ENCODE measurements around the gene CTNNA3.

The CTNNA3 gene

DNA sequence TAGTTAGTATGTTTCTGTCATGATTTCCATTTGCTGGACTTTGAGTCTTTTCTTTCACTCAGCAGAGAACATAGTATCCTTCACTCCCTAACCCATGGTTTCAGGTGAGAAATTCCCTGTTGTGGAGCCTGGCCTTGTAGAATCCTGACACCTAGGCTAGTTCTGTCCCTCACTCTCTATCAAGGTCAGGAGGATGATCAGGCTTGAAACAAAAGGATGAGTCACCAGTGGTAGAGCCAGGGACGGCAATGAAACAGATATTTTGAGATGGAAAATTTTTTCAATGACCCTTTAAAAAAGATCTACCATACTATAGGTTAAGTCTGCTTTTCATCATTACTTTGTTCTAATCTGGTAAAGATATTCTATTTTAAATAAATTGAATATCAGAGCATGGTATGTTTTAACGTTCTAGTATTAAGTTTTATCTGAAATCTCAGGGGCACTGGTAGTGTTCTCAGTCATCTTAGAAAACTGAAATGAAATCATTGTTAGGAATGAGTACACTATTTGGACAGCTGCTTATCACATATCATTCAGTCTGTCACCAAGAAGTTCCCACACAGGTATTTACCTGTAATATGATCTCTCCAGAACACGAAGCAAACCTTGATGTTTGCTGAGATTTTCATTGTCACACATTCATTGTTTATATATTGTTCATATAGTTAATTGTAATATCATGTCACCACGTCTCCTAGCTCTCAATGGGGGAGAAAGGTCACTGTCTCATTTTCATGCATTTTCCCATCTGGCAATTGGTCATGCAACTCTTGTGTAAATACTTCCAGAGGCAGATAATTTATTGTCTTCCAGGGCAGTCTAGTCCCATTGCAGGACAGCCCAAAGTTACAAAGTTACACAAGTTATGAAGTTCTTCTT is 1070.0 kb downstream of the CTNNA3 start:
- DNase-seq, result peak; percentile 95

DNA sequence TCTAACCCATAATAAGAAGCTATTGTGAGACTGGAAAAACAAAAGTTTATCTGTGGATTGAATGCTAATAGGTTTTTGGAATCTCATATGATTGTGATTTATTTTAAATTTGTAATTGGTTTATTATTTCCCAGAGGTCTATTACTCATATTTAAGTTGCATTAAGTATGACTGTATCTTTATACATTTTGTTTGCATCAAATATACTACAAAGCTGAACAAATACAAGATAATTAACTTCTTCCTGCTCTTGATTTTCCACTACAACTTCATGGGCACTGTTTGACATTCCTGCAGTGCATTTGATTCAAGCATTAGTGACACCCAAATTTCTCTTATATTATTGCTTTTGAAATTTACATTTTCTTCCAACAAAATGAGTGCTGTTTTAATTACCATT is 1073.9 kb downstream of the CTNNA3 start:
- no peak for DNase-seq

DNA sequence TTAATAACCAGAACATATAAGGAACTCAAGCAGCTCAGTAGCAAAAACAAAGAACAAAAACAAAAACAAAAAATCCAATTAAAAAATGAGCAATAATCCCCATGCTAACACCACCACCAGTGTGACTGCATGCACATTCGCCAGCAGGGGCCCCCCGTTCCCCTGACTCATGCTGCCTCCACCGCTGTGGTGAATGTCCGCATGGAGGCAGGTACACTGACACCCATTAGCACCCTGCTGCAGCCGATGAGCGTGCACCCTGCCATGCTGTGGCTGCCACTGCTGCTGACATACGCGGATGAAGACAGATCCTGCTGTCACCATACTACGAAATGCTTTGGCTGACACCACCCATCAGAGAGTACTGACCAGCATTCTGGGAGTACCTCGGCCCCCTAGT is 1091.8 kb downstream of the CTNNA3 start:
- no peak for DNase-seq

DNA sequence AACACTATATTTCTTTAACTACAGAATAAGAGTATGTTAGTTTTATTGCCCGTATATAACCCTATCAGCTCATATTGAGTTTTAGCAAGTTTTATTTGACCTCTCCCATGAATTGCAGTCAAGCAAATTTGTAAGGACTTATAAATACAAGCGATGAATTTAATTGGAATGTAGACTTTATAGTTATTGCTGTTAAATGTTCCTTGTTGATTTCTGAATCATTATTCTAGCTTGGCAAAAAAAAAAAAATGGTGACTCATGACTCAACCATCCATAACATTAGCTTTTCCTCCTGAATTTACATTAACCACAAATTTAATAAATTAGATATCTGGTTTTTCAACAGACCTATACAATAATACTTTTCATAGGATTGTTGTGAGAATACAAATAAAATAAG is 1104.1 kb downstream of the CTNNA3 start:
- DNase-seq, result peak; percentile 5

DNA sequence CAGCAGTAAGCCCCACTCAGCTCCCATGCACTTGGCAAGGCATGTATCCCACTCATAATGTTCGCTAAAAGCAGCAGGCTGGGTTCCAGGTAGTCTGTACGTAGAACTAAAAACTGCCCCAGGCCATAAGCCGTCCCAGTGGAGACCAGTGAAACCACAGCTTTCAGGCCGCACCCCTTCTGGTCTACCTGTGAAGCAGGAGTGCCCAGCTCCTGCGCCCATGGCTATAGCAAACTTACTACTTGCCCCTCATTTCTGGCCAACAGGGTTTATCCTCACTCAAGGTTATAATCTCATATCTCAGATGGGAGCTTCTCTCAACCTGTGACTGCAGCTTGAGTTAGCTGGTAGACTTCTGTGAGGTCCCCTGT is 1108.3 kb downstream of the CTNNA3 start:
- DNase-seq, result no peak

DNA sequence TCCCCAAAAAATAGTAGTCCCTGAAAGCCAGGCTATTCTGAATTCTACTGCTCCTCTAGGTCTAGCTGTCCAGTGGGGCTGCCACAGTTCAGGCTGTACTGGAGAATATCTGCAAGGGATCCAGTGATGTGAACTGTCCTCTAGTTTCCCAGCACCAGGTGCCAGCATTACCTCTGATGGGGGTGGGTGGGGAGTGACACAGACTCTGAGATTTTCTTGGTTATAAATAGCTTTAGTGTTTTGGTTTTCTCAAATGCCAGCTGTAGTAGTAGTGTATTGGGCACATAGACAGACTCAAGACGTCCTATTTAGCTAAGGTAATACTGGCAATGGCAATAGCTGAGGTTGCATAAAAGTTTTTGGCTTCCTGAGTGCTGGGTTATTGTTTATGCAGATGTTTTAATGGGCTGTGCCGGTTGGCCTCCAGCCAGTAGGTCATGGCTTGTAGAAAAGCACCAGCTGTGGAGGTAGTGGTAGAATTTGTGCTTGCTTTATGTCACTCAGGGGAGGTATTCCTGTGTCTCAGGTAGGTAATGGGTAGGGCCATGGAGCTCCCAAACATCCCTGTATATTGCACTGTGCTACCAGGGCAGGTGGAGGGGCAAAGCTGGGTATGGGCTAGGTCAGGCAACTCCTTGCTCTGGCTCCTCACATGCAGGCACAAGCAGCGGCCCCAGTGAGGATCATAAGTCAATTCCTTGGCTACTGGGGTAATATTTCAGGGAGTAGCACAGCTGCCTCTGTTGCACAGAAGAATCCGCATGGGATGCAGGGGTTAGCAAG is 1108.9 kb downstream of the CTNNA3 start:
- no peak for DNase-seq

DNA sequence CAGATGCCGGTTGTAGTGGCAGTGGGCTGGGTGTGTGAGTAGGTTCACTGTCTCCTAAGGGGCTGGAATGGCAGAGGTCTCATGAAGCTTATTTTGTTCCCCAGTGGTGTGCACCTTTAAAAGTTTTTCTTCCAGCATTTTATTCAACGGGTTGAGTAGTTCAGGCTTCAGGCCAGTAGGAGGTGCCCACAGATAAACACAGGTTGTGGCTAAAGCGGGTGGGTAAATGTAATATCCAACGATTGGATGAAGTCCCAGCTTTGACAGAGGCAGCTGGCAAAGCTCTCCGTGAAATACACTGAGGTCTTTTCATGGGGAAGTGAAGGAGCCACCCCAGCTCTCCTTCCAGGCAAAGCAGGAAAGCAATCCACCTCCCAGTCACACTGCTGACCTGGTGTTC is 1109.9 kb downstream of the CTNNA3 start:
- peak; percentile 35 for DNase-seq

DNA sequence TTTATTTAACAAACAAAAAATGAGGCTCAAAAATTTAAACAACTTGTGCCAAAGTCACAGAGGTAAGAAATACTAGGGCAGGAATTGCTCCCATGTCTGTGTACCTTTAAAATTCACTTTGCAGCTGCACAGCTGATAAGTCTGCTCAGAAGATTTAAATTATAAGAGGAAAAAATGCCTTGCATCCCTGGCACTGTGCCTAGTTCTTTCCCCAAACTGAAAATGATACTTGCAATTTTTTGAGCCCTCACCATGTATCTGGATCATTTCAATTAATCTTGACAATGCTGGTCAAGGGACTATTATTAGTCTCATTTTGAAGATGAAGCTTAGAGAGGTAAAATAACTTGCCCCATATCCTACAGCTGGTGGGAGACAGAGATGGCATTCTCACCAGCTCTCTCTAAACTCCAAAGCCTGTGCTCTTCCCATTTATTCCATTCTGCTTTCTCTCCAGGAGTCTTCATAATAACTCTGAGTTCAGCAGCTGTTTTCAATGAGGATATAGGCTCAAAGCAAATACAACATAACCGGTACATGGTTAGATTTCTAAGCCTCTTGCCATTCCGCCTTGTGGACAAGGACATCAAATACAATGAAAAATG is 1120.6 kb downstream of the CTNNA3 start:
- DNase-seq, result peak; percentile 11

DNA sequence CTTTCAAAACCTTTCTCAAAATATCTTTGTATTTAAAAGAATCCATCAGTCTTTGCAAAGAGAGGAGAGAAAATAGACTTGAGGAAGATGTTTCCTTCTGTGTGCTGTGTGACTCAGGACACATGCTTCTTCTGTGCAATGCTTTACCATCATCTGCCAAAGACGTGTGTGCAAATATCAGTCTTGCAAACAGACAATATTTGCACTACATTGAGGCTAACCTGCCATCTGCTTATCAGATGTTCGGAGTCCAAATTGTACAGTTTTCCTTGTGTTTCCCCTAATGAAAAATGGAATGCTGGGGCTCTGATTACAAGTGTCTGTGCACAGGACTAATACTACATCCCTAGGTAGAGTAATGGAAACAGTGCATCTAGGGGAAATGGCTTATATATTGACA is 1123.3 kb downstream of the CTNNA3 start:
- DNase-seq, result peak; percentile 90

DNA sequence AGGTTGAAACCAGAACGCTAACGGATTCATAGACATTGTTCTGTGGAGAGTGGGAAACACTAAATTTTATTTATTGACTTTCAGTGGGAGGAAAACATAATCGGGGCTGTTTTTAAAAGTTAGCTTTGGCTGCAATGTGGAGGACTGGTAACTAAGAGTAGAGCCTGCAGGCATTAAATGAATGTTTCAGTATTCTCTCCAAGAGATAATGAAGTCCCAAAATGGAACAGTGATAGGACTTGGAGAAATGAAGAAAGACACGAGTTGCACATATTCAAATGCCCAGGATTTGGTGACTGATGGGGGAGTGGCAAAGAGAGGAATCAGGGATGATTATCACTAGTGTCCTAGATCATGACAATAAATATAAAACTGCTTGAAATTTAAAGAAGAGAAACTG is 1130.0 kb downstream of the CTNNA3 start:
- DNase-seq, result no peak

DNA sequence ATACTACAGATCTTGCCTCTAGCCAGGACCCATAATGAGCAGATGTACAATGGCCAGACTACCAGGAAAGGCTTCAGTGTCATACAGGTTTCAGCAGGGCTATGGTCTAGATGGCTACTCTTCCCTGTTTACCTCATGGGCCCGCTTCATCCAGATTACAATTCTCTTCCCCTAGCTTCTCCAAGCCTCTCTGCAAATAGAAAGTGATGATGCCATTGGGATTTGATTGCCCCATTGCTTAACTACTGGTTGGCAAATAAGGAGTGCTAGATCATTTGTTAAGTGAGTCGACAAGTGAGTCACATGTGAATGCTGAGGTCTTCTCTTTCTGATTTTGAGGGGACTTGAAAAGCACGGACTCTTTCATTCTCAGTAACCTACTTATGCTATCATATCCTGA is 1131.7 kb downstream of the CTNNA3 start:
- peak; percentile 47 for DNase-seq

DNA sequence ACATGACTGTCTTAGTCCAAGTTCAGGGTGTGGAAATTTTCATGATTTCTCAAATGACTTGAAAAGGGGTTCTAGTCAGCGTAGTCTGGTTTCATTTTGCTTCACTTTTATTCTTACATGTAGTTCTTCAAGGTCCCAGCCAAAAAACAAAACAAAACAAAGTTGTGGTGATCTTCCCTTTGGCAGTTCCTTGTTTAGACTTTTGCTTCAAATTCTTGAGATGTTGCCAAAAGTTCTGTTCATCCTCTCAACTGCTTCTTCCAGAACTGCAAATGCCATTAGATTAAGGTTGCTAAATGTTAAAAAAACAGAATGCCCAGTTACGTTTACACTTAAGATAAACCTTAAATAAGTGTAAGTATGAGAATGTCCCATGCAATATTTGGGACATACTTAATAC is 1140.9 kb downstream of the CTNNA3 start:
- DNase-seq, result no peak

DNA sequence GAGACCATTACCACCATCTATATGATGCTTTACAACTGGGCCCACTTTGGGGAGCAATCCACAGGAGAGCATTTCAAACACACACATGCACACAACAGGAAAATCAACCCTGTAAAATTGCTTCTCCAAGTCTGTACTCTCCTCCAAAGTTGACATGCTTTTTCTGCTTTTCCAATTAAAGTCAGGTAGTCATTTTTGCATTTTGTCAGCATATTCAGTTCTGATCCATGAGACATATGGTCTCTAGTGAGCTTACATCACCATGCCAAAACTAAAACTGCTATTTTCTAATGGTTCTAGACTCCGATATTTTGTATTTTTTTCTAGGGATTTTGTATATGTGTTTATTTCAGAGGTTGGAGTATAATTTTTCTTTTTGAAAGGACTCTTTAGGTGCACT is 1143.7 kb downstream of the CTNNA3 start:
- no peak for DNase-seq

DNA sequence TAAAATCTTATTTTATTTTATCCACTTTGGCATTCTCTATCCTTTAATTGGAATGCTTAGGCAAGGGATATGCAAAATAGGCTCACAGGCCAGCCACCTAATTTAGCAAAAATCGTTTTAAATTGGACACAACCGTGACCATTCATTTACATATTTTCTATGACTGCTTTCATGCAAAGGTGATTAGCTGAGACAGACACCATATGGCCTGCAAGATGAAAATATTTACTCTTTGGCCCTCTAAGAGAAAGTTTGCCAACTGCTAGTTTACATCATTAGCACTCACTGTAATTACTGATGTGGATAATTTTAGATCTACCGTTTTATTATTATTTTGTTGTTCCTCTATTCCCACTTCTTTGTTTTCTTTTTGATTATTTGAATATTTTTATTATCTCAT is 1145.6 kb downstream of the CTNNA3 start:
- no peak for DNase-seq

DNA sequence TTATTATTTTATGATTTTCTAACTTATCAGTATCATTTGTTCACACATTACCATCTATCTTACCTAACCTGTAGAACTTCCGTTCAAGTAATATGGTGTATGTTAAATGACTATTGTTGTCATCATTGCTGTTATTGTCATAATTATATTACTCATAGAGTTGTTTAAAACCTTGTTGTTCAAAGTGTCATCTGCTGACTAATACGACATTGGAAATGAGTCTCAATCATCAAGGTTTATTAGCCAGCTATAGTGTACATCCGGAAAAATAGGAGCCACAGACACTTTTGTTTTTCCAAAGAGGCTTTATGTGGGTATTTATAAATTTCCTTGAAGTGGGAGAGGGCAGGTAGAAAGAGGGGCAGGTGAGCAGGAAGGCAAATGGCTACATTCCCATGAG is 1157.1 kb downstream of the CTNNA3 start:
- no peak for DNase-seq

DNA sequence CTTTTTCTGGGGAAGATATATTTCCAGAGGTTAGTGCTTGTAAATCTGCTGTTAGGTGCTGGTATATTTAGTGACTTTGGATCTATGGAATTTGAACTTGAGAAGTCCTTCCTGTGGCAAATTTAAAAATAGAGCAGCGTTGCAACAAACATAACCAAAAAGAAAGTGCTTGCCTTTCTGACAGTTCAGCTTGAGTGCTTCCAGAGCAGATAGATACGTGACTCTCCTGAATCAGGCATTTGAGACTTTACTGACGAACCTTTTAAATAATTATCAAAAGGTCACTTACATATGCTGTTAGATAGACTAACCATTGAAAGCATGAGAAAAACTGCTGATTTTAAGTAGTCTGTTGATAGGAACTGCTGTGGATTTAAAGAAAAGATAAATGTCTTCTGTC is 1157.6 kb downstream of the CTNNA3 start:
- DNase-seq, result no peak

DNA sequence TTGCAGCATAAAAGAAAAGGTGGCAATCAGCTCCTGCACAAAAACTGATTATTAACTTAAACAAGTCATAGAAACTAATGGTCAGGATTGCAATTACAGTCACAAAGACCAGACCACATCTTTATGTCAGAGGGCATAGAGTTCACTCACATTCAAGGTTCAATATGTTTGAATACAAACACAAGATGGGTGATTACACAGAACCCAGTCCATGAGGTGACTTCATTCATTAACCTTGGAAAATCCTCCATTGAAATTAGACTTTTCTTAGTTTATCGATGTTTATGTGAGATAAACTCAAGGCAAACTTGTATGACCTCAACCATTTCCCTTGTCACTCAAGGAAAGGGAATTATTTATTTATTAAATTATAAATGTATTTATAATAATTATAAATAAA is 1158.8 kb downstream of the CTNNA3 start:
- DNase-seq, result no peak

DNA sequence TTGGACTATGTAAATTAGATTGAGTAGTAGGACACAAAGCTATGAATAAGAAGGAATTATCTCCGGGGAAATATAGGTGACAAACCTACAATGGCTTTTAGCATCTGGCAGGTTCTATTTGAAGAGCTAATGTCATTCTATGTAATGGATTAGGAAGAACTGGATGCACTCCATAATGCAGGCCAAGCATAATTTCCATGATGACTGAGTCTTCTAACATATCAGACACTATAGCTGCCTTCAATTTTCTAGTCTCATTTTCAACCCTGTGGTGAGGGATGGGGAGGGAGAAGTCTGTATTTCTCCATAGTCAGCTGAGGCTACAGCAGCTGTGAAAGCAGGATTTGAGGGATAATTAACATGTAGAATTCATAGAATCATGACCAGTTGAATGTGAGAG is 1160.6 kb downstream of the CTNNA3 start:
- DNase-seq, result no peak

DNA sequence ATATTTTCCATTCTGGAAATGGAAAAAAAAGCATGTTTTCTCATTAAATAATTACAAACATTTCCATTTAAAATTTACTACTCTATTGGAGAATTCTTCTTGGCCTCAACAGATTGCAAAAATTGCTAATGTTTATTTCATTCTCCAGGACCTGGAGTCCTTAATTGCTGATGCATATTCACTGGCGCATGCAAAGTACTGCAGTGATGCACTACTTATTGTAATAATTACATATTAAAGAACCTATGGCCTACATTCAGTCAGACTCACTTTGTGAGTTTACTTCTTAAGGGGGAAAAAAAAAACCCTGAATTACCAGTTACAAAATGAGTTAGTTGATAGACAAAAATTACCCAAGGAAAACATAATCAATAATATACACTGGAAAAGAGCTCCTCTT is 1161.1 kb downstream of the CTNNA3 start:
- DNase-seq, result no peak

DNA sequence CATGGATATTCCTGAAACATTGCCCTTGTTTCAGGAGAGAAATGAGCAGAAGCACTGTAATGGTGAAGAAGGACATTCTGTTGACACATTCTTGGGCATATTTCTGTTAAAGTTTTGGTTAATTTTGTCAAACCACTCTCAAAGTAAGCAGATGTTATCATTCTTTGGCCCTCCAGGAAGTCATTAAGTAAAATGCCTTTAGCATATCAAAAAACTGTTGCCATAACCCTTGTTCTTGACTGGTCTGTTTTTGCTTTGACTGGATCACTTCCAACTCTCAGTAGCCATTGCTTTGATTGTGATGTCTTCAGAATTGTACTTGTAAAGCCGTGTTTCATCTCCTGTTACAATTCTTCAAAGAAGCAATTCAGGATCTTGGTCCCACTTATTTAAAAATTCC is 1174.5 kb downstream of the CTNNA3 start:
- DNase-seq, result no peak

DNA sequence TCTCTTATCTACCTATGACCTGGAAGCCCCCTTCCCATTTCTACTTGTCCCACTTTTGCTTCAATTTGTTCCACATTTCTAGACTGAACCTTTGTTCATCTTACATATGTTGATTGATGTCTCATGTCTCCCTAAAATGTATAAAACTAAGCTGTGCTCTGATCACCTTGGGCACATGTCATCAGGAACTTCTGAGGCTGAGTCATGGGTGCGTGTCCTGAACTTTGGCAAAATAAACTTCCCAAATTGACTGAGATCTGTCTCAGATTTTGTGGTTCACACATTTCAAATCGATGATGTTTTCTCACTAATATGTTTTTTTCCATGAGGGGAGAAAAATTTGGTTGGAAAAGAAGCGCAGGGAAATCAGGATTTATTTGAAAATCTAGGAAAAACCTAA is 1176.4 kb downstream of the CTNNA3 start:
- no peak for DNase-seq

DNA sequence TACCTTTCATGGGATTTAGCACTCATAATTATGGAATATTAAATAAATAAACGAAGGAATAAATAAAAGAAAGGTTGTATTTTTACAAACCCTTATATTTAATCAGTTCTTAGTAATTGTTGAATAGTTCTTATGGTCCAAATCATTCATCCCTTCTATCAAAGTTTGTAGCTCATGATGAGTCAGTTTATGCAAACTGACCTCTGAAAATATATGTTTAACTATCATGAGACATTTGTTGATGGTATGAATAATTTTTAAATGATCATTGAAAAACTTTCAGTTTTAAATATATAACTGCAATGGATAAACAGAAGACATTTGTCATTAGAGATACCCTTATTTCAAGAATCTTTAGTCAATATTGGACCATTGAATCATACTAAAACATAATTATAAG is 1181.3 kb downstream of the CTNNA3 start:
- no peak for DNase-seq

DNA sequence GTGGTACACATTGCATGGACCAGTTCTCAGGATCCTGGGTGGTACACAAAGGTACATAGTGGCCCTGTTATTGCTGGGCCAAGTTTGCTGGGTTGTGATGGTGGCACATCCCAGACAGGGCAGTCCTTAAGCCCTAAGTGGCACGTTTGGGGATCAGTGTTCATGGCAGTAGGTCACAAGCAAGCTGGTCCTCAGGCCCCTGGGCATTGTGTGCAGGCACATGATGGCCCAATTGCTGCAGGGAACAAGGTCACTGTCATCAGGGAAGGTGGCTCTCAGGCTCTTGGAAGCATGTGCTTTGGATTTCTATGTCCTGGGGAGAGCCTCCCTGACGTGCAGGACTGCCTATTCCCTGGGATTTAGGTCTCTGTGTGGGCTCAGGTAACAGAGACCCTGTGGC is 1182.5 kb downstream of the CTNNA3 start:
- DNase-seq, result no peak
